HK-2 (cell line): ENCODE measurements around the gene C5AR2.
A peak's percentile ranks its signal among the peaks of the same experiment; 100 is the strongest.
"Not testable (repeated sequence)": the region's sequence is repeated elsewhere in the genome, so short reads cannot be mapped to it uniquely, and the experiment has no call there.

Experiments used
- DNase-seq: peaks from one replicate; pipeline ENCODE4 v3.0.0-alpha.2; 2018; ENCODE audit not compliant: unreplicated experiment

C5AR2 gene

DNA sequence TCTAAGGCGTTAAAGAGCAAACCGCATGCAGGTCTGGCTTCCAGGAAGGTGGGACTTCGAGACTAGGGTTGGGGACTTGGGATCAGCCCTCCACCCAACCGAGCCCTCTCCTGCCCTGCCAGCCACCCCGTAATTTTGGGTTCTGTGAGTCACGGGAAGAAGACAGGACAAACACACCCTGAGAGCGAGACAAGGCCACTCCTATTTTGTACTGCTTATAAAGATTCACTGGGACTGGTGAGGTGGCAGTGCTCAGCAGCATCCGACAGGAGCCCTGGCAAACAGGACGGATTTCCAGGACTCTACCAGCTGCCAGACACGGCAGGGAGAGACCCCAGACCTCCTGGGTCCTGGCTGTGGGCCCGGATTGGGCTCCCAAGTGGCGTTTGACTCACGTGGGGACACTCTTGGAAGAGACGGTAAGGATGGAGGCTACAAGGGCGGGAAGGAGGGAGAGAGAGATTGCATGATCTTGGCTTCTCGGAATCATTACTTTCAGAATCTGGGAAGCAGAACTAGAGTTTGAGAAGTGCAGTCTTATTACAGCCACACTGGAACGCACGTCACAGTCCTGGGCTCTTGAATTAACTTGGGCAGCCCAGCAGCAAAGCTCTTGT, at the start of gene C5AR2:
TSS of gene C5AR2 (plus strand) at position 245 of the 617 bp plus-strand sequence. CDS start 8,625 bp downstream, outside the sequence.
- no peak for DNase-seq

- no peak for DNase-seq
Measured at GRCh38 chr19:47283405-47284059, 48.4 kb upstream of the C5AR2 start.

DNA sequence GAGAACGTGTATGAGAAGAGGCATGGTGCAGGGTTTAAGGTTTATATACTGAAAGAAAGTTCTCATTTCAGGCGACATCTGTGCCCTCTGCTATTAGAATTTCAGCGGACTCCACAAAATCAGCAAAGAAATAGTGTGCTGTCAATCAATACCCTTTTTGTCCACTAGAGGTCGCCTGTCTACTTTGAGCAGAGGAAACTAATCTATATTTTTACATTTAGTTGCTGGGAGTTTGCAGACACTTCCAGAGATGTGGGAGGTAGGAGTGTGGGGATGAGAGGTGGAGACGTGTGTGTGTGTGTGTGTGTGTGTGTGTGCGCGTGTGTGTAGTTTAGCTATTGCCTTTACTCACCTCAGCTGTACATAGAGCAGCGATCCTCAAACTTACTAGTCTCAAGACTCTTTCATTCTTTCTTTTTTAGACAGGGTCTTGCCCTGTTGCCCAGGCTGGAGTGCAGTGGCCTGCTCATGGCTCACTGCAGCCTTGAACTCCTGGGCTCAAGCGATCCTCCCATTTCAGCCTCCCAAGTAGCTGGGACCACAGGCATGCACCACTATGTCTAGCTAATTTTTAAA, 47.6 kb upstream of the C5AR2 start:
- peak; percentile 24 for DNase-seq

DNA sequence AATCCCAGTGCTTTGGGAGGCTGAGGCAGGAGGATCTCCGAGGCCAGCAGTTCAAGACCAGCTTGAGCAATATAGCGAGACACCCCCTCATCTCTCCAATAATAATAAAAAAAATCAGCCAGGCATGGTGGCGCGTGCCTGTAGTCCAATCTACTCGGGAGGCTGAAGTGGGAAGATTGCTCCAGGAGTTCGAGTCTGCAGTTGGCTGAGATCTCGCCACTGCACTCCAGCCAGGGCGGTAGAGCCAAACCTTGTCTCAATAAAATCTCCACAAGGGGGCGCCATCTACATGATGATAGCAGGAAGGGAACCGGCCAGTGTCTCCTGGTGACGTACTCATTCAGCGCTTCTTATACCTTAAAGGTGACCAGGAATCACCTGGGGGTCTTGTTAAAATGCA, 35.9 kb upstream of the C5AR2 start:
- peak; percentile 73 for DNase-seq

DNA sequence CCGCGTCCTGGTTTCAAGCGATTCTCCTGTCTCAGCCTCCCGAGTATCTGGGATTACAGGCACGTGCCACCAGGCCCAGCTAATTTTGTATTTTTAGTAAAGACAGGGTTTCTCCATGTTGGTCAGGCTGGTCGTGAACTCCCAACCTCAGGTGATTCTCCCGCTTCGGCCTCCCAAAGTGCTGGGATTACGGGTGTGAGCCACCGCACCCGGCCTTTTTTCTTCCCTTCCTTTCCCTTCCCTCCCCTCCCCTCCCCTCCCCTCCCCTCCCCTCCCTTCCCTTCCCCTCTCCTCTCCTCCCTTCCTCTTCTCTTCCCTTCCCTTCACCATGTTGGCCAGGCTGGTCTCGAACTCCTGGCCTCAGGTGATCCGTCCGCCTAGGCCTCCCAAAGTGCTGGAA, 31.1 kb upstream of the C5AR2 start:
- DNase-seq: not testable (repeated sequence)

- no peak for DNase-seq
Measured at GRCh38 chr19:47302249-47302648, 29.7 kb upstream of the C5AR2 start.

DNA sequence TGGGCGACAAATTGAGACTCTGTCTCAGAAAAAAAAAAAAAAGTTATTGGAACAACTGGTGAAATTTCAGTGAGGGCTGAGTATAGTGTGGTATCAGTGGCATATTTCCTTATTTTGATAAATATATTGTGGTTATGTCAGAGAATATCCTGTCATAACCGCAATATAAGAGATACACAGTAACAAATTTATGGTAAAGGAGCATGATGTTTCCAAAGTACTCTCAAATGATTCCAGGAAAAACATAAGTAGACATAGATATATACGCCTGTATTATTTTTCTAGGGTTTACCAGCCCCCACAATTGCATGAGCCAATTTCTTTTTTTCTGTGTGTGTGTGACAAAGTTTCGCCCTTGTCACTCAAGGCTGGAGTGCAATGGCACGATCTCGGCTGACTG, 28.0 kb upstream of the C5AR2 start:
- no peak for DNase-seq

DNA sequence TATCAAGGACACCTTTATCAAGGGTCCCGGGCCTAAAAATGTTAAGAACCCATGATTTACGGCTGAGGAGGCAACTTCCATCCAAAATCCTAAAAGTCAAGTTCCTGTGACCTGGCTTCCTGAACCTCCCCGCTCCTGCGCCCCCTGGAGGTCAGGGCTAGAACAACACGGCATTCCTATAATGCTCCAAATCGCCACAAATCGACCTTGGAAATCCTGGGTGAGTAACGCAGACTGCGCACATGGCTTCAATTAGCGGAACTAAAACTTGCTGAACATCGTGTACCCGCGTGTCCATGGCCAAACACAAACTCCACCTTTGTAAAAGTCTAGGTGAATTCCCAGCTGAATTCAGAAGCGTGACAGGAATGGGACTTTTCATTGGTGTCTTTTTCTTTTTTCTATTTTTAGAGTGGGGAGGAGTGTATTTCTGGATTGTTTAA, 26.6 kb upstream of the C5AR2 start:
- peak; percentile 86 for DNase-seq

- DNase-seq: no peak
Measured at GRCh38 chr19:47306303-47306702, 25.7 kb upstream of the C5AR2 start.

GRCh38 chr19:47309038-47309437, 22.9 kb upstream of the C5AR2 start:
- DNase-seq: no peak

- DNase-seq: no peak
Measured at GRCh38 chr19:47309608-47310007, 22.4 kb upstream of the C5AR2 start, which contains the start of gene C5AR1. Gene C5AR1 (plus strand): TSS chr19:47309861. CDS start chr19:47309896, 35 bp downstream.

DNA sequence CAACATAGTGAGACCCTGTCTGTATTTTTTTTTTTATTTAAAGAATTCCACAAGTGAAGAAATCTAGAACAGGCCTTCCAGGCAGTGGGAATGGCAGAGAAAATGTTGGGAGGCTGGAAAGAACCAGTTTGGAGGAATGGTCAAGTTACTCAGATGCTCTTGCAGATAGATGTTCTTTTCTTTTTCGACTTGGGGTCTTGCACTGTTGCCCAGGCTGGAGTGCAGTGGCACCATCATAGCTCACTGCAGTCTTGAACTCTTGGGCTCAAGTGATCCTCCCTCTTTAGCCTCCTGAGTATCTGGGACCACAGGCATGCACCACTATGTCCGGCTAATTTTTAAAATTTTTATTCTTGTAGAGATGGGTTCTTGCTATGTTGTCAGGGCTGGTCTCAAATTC, 21.7 kb upstream of the C5AR2 start:
- DNase-seq: no peak

DNA sequence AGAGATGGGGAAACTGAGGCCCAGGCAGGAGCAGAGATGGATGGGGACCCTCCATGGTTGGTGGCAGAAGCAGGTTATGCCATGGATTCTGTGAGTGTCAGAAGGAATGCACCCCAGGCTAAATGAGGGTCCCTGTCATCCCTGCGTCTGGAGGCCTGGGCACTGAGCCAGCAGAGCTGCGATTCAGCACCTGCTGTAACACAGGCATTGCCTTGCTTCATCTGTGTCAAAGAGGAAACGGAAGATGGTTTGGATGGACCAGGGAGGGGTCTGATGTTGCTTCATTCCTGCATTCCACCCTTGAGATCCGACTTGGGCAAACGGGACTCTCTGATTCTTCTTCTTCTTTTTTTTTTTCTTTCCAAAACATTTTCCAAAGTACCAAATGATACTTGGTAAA, 21.2 kb upstream of the C5AR2 start:
- DNase-seq: no peak

- no peak for DNase-seq
Measured at GRCh38 chr19:47312366-47313006, 19.5 kb upstream of the C5AR2 start.

DNA sequence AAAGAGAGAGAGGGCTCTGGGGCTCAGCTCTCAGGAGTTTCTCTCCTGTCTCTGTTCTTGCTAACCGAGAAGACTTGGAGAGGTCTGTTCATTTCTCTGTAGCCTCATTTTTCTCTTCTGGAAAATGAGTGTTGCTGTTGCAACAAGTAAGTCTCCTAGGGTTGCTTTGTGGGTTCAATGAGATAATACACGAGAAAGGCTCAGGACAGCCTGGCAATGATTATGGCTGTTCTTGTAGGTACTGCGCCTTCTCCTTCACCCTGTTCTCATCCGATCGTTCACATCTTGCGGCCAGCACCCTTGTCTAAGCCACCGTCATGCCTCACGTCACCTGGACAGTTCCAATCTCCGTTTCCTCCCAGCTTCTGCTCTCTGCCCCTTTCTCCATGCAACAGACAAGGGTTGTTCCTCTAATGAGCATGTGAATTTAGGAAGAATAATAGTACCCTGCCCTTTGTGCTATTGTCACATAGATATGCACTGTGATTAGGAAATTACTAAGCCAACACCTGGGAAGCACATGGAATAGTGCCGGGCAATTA, 18.1 kb upstream of the C5AR2 start:
- DNase-seq: no peak

GRCh38 chr19:47315125-47315821, 16.7 kb upstream of the C5AR2 start:
- DNase-seq: peak; percentile 78

DNA sequence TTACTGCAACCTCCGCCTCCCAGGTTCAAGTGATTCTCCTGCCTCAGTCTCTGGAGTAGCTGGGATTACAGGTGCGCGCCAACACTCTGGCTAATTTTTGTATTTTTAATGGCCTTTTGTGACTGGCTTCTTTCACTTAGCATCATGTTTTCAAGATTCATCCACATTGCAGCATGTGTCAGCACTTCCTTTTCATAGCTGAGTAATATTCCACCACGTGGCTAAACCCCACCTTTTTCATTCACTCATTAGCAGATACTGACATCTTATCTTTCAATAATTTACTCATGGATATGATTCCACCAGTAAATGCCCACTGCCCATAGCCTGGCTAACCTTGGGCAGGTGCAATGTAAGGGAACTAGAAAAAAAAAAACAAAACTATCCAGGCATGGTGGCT, 15.5 kb upstream of the C5AR2 start:
- DNase-seq: no peak

DNA sequence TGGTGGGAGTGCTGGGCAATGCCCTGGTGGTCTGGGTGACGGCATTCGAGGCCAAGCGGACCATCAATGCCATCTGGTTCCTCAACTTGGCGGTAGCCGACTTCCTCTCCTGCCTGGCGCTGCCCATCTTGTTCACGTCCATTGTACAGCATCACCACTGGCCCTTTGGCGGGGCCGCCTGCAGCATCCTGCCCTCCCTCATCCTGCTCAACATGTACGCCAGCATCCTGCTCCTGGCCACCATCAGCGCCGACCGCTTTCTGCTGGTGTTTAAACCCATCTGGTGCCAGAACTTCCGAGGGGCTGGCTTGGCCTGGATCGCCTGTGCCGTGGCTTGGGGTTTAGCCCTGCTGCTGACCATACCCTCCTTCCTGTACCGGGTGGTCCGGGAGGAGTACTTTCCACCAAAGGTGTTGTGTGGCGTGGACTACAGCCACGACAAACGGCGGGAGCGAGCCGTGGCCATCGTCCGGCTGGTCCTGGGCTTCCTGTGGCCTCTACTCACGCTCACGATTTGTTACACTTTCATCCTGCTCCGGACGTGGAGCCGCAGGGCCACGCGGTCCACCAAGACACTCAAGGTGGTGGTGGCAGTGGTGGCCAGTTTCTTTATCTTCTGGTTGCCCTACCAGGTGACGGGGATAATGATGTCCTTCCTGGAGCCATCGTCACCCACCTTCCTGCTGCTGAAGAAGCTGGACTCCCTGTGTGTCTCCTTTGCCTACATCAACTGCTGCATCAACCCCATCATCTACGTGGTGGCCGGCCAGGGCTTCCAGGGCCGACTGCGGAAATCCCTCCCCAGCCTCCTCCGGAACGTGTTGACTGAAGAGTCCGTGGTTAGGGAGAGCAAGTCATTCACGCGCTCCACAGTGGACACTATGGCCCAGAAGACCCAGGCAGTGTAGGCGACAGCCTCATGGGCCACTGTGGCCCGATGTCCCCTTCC, 11.8 kb upstream of the C5AR2 start:
- DNase-seq: no peak

GRCh38 chr19:47321630-47322029, 10.3 kb upstream of the C5AR2 start:
- DNase-seq: no peak

GRCh38 chr19:47322058-47322457, 9.9 kb upstream of the C5AR2 start:
- no peak for DNase-seq

DNA sequence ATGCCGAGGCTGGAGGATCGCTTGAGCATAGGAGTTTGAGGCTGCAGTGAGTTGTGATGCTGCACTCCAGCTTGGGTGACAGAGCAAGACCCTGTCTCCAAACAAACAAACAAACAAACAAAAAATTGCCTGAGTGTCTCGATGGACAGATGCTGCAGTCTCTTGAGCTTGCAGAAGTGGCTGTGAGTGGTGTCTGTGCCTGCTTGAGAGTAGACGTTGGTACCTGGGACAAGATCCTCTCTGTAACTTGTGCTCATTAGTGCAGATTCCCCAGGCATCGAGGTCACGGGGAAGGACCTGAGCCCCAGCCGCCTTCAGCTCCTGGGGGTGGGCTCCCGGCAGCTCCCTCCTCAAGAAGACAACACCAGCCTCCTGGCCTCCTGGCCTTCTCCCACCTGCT, 8.6 kb upstream of the C5AR2 start:
- DNase-seq: no peak
